GM19455 (cell line): ENCODE data around the gene PPM1A.

Experiments
- ATAC-seq: cut with Tn5 transposase; IDR thresholded peaks from one replicate; pipeline ENCODE4 v1.9.1; 2021; ENCODE audit not compliant: unreplicated experiment

Gene PPM1A

DNA sequence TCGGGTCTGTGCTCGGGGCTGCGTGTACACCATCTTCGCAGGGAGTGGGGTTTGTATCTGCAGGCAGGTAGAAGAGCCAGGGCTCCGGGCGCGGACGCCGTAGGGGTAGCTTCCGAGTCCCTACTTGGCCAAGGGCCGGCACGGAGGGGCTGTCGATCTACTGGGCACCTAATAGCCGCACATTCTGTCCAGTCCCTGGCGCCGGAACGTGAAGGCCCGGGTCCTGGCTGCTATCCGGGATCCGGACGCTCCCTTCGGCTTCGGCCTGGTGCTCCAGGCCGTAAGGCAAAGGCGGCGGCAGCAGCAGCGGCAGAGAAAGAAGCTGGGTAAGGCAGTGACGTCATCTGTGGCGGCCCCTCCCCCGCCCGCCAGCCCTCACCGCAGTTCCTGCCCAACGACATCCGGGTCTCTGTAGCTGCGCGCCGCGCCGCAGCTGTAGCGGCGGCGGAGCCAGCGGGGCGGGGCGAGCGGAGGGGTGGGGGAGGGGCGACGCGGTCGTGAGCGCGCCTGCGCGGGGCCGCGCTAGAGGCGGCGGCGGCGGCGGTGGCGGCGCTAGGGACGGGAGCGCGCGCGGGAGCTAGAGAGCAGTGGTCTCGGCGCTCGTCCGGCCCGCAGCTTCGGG, at the start of gene PPM1A:
PPM1A (plus strand) TSS at position 525 of the 622 bp plus-strand sequence. CDS start 33,483 bp downstream, outside the sequence.
- ATAC-seq, result peak; percentile 74

- no peak for ATAC-seq
Observed at GRCh38 chr14:60199321-60199720, 49.7 kb upstream of the PPM1A start.

- ATAC-seq, result peak; percentile 79
Observed at GRCh38 chr14:60204104-60204842, 44.7 kb upstream of the PPM1A start.

- ATAC-seq, result peak; percentile 66
Observed at GRCh38 chr14:60204843-60205774, 43.9 kb upstream of the PPM1A start.

DNA sequence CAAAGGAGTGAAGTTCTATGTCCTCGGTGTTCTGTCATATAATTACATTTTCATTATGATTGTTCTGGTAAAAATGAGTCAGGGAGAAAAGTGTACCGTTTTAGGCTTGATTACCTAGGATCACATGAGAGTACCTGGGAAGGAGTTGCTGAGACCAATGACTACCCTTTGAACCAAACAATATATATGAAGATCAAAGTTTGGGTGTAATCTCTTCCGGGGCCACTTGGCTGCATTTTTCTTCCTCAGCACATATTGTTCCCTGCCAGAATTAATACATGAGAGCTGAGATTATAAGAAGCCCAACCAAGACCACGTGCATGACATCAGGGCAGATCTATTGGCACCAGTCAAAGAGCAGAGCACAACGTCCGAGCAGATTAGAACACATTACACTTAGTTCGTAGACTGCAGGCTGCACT, 42.8 kb upstream of the PPM1A start:
- ATAC-seq, result no peak

DNA sequence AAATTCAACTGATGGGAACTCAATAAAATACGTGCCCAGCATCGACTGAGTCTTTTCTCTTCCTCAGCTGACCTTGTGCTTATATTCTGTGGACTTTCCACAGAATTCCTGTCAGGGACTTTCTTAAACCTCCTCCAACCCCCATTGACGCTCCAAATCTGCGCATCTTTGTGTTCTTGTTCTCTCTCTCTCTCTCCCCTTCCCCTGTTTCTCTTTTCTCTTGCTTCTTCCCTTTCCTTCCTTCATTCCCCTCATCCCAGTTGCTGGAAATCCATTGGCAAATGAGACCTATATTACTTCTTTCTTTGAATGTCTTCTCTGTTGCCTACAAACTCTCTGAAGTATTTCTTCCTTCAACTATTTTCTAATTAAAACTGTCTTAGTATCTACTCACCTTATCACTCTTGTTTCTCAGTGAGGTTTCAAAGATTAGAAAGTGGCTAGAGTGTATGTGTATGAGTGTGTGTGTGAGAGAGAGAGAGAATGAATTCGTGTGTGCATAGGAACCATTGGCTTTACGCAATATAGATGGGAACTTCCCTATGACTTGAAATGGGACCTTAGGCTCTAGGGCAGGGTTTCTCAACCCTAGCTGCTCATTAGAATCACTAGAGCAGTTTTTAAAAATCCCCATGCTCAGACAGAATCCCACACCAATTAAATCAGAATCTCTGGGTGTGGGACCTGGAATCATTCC, 42.0 kb upstream of the PPM1A start:
- no peak for ATAC-seq

GRCh38 chr14:60210703-60211102, 38.3 kb upstream of the PPM1A start:
- ATAC-seq, result no peak

- ATAC-seq, result no peak
Observed at GRCh38 chr14:60211153-60211552, 37.9 kb upstream of the PPM1A start.

- ATAC-seq, result peak; percentile 94
Observed at GRCh38 chr14:60212503-60213371, 36.3 kb upstream of the PPM1A start.

- no peak for ATAC-seq
Observed at GRCh38 chr14:60214003-60214402, 35.0 kb upstream of the PPM1A start.

- no peak for ATAC-seq
Observed at GRCh38 chr14:60214415-60215126, 34.5 kb upstream of the PPM1A start.

DNA sequence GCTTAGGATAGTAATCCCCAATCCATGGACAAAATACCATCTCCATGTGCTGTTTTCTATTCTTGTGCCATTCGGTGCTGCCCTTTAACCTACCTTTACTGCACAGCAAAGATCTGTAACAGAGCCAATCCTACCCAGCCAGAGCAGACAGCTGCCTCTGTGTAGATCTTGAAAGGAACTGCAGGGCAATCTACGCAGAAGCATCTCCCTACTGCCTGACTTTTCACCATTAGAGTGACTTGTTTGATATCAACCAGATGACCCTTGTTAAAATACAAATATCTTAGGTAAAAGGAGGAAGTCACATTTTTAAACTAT, 33.9 kb upstream of the PPM1A start:
- no peak for ATAC-seq

DNA sequence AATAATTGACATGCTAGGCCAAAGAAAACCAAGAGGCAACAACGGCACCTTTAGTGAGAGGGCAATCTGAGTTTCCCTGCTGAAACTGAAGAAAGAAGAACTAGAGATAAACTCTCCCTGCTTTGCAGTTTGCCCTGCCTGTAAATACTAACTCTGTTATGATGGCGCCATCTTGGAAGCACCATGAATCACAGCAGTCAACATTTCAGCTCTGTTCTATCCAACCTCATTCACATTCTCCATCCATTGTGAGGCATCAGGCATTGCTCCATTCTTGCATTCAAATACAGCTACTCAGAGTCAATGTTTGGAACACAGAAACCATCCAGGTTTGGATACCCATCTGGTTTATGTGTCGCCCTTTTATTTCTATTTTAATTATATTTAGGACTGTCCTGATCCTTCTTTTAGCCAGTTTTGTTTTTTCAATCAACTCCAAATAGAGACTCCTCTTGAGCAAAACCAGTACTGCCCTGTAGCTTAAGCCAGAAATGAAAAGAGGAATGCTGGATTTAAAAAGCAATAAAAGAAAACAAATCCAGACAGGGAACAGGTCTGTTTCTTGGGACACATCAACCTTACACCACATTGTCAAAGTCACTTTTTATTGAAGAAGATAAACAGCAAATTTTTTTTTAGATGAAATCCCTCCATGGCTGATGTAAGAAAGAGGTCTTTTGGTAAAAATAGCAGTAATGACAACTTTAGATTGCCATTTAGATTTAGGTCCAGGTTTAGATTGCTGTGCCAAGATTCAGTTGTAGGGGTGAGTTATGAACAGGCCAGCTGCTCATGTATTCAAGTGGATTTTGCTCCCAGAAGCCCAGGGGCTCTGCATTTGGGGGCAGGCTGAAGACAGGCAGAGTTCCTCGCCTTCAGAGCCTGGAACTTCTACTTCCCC, 33.3 kb upstream of the PPM1A start:
- ATAC-seq, result no peak

GRCh38 chr14:60217713-60218112, 31.3 kb upstream of the PPM1A start:
- no peak for ATAC-seq

- ATAC-seq, result peak; percentile 64
Observed at GRCh38 chr14:60220084-60220483, 28.9 kb upstream of the PPM1A start.

- no peak for ATAC-seq
Observed at GRCh38 chr14:60220917-60221316, 28.1 kb upstream of the PPM1A start.

GRCh38 chr14:60221457-60221856, 27.6 kb upstream of the PPM1A start:
- no peak for ATAC-seq

DNA sequence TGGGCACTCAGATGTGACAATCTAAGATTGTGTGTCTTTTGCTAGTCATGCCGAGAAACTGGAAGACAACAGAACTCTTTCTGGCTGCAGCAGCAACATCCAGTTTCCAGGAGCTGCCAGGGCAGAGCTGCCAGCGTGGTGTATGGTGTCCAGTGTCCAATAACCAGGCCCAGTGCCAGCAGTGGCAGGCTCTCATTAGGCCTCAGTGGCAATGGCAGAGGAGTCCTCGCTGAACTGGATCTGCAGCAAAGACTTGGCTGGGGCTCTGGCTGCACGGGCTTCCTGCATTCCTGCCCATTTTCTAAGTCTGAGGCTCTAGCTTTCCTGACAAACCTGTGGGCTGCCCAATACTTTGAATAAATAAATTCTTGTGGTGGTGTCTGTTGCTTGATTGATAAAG, 26.2 kb upstream of the PPM1A start:
- ATAC-seq, result no peak
